GM12891 (cell line): ENCODE data around the gene DHX35.
"Not testable (repeated sequence)": the region's sequence is repeated elsewhere in the genome, so short reads cannot be mapped to it uniquely, and the experiment has no call there.

Source experiments
- DNase-seq: peaks from one replicate; pipeline ENCODE4 v3.0.0; 2011; ENCODE audit warnings: low spot score; ENCODE audit not compliant: insufficient read length
- FAIRE-seq: peaks from 2 replicates; lab custom pipeline; 2011; peaks lifted over from hg19 to GRCh38; lab: Jason Lieb, UNC
- PAX5 ChIP-seq: IDR thresholded peaks from 2 replicates; pipeline ENCODE4 v1.6.1; 2011; ENCODE audit warnings: low read length, moderate library complexity, mild to moderate bottlenecking; ENCODE audit not compliant: insufficient read depth, severe bottlenecking
- POLR2A ChIP-seq: IDR thresholded peaks from 2 replicates; pipeline ENCODE4 v1.6.1; 2011; ENCODE audit warnings: low read depth, low read length, control low read depth
- POLR2AphosphoS5 ChIP-seq: IDR thresholded peaks from 2 replicates; pipeline ENCODE4 v1.6.1; 2011; ENCODE audit warnings: low read depth, low read length, control low read depth
- POU2F2 ChIP-seq: IDR thresholded peaks from 2 replicates; pipeline ENCODE4 v1.6.1; 2011; ENCODE audit warnings: low read depth, mild to moderate bottlenecking, control low read depth, low read length, moderate library complexity
- SPI1 ChIP-seq: IDR thresholded peaks from 2 replicates; pipeline ENCODE4 v1.6.1; 2011; ENCODE audit warnings: low read depth, low read length, control low read depth
- TAF1 ChIP-seq: IDR thresholded peaks from 2 replicates; pipeline ENCODE4 v1.6.1; 2011; ENCODE audit warnings: low read depth, low read length, control low read depth

DHX35 gene

GRCh38 chr20:38953630-38954340 lies 8.4 kb upstream of the DHX35 start:
- no peak for FAIRE-seq
- no peak for DNase-seq
- TF ChIP-seq POLR2A (no peak), POLR2AphosphoS5 (no peak), POU2F2 (no peak), PAX5 (no peak), TAF1 (no peak), SPI1 (no peak)

DNA sequence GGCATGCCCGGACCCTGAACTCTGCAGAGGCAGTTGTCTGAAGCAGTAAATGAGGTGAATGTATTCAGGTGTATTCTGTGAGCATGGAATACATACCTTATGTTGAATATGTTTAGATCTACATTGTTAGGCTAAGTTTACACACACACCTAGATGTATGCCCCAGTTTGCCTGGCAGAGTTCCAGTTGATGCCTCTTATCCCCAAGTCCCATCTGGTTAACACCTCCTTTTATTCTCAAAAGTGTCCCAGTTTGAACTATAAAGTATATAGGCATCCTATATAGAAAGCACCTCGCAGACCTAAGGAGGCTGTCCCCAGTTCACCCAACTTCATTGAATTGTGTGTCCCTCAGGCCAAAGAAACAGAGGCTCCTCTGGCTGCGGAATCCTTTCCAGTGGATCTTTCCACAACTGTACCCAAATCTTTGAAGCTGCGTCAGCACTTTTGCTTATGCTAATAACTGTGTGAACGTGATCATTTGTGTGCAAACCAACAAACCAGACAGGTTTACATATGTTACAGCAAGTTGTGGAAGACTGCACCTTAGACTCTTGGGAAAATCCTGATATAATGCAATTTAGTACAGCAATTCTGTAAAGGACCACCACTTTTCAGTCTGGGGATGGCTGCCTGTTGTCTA lies 4.8 kb upstream of the DHX35 start:
- DNase-seq (no peak), FAIRE-seq (no peak)
- no peak for TF ChIP-seq PAX5
- TF ChIP-seq POU2F2: no peak
- no peak for TF ChIP-seq SPI1
- TF ChIP-seq POLR2A: no peak
- TF ChIP-seq TAF1: no peak
- TF ChIP-seq POLR2AphosphoS5: no peak

DNA sequence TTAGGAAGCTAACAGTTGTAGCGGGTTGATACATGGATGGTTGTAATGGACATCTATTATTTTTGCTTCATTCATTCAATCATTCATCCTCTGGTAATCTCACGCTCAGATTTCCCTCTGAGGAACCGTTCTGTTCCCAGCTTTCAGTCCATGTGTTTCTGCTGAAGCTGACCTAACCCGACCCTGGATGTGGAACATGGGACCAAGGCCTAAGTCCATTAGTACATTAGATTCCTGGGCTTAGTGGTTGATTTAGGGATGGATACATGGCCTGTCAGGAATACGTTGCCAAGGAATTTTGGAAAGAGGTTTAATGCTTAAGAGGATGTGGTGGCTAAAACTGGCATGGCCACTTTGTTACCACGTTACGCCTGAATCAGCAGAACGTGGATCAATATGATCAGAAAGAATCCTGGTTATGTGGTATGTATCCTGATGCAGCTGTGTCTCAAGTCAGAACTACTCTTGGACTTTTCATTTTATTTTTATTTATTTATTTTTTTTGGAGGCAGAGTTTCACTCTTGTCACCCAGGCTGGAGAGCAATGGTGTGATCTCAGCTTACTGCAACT lies 4.1 kb upstream of the DHX35 start:
- TF ChIP-seq POLR2AphosphoS5 (no peak), POU2F2 (no peak), PAX5 (no peak), POLR2A (no peak), TAF1 (no peak), SPI1 (no peak)
- DNase-seq: no peak
- FAIRE-seq: no peak

- not testable (repeated sequence) for DNase-seq
Observed at GRCh38 chr20:38960187-38960687, 1.9 kb upstream of the DHX35 start.

GRCh38 chr20:38961530-38962043 lies 557 bp upstream of the DHX35 start:
- FAIRE-seq (no peak), DNase-seq (no peak)
- TF ChIP-seq POLR2AphosphoS5 (no peak), POLR2A (no peak), PAX5 (no peak), SPI1 (no peak), TAF1 (no peak), POU2F2 (no peak)

More at GRCh38 chr20:38960187-38960687, 1.9 kb upstream of the DHX35 start:
- FAIRE-seq: peak; percentile 84

DNA sequence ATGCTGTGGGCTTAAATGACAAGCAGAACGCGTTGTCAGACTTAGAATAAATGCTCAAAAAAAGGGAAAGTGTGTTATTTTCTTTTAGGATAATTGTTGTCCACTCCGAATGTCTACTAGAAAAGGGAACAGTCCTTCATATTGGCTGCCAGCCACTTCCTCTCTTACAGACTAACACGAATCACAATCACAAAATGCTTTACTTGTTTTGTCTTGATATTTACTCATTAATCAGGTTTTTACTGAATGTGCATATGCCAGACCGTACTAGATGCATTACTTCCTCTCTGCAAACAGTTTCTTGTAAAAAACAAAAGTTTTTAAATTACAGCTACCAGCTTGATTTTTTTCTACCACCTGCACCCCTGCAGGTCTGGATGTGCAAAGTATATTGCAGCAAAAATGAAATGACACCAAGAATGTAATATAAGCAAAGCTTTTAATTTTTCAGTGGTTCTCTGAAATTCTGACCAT lies 821 bp downstream of the DHX35 start:
- no peak for TF ChIP-seq POU2F2
- peak; percentile 70 for TF ChIP-seq SPI1
- no peak for TF ChIP-seq POLR2A
- DNase-seq (no peak), FAIRE-seq (no peak)

DNA sequence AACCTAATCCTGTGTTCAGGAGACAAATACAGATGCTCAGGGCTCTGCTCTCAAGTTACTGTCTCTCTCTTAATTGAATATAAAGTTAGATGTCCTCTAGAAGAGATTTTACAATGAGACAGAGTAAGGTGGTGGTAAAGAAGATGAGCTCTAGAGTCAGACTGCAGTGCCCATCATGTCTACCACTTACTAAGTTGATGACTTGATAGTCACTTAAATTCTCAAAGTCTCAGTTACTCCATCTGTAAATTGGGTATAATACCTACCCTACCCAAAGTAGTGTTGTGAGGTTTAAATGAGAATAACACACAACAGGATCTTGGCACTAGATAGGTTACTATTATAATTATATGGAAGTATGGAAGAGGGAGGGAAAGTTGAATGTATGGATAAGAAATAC lies 1.6 kb downstream of the DHX35 start:
- TF ChIP-seq POLR2A (no peak), PAX5 (no peak), POU2F2 (no peak), SPI1 (no peak), POLR2AphosphoS5 (no peak), TAF1 (no peak)
- FAIRE-seq (no peak), DNase-seq (no peak)

DNA sequence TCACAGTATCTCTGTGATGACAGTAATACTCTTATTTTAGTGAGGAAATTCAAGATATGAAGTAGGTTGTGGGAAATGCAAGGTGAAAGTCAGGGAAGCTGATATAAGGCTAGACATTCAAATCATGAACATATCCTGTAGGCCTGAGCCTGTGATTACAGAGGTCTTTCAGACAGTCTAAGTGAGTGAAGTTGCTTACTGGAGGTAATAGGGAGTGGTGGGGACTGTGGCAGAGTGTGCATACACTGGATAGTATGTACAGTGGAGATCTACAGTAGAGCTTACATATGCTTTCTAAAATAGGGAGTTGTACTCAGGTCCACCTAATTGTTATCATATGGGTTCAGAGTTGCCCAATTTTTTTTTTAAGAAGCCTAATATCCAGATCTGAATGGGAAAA lies 3.1 kb downstream of the DHX35 start:
- FAIRE-seq: no peak
- TF ChIP-seq TAF1: no peak
- TF ChIP-seq PAX5: no peak
- TF ChIP-seq POU2F2: no peak
- no peak for TF ChIP-seq POLR2AphosphoS5
- TF ChIP-seq SPI1: no peak
- no peak for TF ChIP-seq POLR2A
- no peak for DNase-seq

DNA sequence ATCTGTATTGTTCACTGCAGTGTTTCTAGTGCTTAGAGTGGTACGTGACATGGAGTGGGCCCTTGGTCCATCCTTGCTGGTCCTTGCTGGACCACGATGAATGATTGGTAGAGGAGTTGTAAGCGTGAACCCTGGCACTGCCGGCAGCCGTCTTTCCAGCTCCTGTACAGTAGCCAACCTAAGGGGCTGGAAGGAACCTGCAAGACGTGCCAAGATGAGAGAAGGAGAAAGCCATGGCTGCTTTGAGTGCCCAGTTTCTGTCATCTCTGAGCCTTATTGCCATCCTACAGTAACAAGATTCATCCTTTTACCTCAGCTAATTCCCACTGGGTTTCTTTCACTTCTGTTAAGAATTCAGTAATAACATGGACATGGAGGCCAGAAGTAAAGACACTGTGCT lies 5.9 kb downstream of the DHX35 start:
- no peak for FAIRE-seq
- no peak for TF ChIP-seq TAF1
- no peak for TF ChIP-seq POLR2A
- TF ChIP-seq SPI1: no peak
- no peak for DNase-seq

GRCh38 chr20:38969708-38970107 lies 7.6 kb downstream of the DHX35 start:
- TF ChIP-seq POU2F2: no peak
- no peak for TF ChIP-seq SPI1
- no peak for TF ChIP-seq TAF1
- TF ChIP-seq POLR2A: no peak
- TF ChIP-seq PAX5: no peak
- TF ChIP-seq POLR2AphosphoS5: no peak
- FAIRE-seq: no peak
- no peak for DNase-seq
